Sciatic nerve (tissue), 2 donors: Measurements from ENCODE around the gene CDC5L. TPM values are rescaled to one million over a fixed set of nuclear protein-coding genes. Genes with fewer than 3 reads are reported as not detected.
A peak's percentile ranks its signal among the peaks of the same experiment; 100 is the strongest.

ENCODE experiments used
- ATAC-seq: fragments of 200-7000 bp; cut with Tn5 transposase; one replicate; pipeline ENCODE4 v1.9.1; 2020; ENCODE audit warnings: mild to moderate bottlenecking, moderate library complexity
- DNase-seq: peaks from one replicate; pipeline ENCODE4 v3.0.0-alpha.2; 2020; ENCODE audit warnings: low spot score
- intact Hi-C: fragments of 100-400 bp; cut with DNase I; formaldehyde crosslinking; loops from one replicate; pipeline ENCODE4 v1.14.2; 2022
- total RNA-seq: library from RNA; stranded (reverse); fragmentation: NEBNext Ultra II Directional; extraction: Animal tissue kit (Norgen Biotek cat#: 25700); gene quantifications from one replicate; pipeline ENCODE4 v1.2.1, GENCODE V29; 2021
- donor health status: DM: no; HTN: no; CAD: no.
- donor health status: DM: no; HTN: no; CAD: no.

Gene CDC5L
- total RNA-seq, 1 donor from 2014 or later: 20.3 TPM

DNA sequence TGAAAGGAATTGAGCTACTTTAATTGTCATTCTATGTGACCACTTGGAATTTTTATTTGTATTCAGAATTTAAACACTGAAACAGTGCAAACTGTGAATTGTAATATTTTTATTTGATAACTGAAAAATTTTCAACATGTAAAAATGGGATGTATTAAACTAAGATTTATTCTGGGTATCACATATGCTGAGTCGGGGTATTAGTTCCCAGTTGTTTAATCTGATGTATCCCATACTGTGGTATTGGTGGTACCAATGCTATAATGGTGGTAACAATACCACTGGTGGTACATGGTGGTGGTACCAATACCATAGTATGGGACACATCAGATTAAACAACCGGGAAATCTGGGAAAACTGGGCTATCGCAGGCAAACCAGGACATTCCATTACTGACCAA is 79.4 kb downstream of the CDC5L start:
- no peak for DNase-seq
- intact Hi-C loops: no loop called here
- no peak for ATAC-seq

DNA sequence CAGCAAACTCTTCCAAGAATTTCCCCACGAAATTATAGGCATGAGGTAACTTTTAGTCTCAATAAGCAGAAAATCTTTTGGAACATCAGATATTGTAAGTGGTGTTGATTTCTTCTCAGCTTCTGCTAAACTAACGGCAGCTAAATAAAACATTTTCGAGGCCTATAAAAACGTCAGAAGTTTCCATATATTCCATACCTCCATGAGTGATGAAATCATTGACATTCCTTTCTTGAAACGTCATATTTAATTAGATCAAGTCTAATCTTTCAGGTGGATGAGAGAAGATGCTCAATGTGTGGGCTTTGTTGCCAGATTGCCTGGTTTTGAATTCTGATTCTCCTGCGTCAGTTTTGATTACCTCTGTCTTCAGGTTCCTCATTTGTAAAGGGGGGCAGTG is 81.3 kb downstream of the CDC5L start:
- DNase-seq (no peak), ATAC-seq (no peak)
- intact Hi-C loops: no loop called here

DNA sequence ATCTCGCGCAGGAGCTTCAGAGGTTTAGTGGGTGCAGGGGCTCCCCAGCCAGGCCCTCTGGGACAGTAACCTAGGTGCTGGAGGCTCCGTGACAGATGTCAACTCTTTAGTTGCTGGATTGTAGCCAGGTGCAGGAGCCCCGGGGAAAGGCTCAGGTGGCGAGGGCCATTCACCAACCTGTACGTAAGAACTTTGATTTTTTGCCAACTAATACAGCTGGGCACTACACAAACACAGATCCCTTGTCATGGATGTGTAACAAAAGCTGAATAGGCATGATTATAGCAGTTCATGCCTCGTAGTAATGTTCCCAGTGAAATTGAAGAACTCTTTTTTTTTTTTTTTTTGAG is 82.6 kb downstream of the CDC5L start:
- DNase-seq (no peak), ATAC-seq (peak; percentile 18)
- intact Hi-C loops: no loop called here

DNA sequence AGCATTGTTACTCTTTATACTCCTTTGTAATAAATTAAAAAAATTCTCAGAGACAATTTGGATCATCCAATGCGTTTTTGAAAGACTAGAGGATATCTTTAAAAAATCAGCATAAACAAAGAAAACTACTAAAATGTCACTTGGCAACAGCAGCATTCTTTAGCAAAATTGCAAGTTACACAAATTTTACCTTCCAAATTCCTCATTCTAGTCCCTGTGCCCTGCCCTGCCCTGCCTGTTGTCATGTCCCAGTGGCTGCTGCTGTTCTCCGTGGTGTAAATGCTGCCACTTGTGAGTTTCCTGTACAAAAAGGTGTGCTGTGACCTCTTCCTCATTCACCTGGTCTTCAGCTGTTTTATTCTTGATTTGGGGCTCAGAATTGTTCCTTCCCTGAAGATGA is 83.2 kb downstream of the CDC5L start:
- no peak for ATAC-seq
- DNase-seq: no peak
- intact Hi-C loops: no loop called here

DNA sequence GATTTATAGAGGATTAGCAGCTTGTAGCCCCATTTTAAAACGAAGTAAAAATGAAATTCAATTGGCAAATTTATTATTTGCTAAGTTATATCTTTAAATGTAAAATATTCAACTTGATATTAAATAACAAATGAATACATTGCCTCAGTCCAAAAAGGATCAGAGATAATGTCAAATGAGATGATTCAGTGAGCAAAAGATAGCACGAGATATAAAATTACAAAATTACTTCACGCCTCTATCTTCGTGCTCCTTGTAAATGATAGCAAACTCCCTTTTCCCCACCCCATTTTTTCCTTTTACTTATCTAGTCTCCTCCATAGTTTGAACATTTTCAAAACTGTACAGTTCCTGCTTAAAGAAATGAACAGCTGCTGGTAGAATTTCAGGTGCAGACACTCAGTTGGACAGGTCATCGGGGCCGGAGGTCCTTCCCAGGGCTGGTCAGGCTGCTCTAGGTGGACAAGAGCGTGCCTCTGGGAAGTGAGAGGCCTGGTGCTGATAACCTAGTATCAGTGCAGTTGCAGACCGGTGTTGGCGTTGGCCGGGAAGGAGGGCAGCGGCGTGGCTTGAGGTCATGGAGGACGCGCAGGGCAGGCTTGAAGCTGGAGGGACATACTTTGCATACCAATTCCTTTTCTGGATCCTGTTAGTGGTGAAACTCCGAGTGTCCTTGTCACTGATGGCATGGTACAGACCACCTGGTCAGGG is 83.9 kb downstream of the CDC5L start:
- no peak for DNase-seq
- intact Hi-C loops: no loop called here
- no peak for ATAC-seq

DNA sequence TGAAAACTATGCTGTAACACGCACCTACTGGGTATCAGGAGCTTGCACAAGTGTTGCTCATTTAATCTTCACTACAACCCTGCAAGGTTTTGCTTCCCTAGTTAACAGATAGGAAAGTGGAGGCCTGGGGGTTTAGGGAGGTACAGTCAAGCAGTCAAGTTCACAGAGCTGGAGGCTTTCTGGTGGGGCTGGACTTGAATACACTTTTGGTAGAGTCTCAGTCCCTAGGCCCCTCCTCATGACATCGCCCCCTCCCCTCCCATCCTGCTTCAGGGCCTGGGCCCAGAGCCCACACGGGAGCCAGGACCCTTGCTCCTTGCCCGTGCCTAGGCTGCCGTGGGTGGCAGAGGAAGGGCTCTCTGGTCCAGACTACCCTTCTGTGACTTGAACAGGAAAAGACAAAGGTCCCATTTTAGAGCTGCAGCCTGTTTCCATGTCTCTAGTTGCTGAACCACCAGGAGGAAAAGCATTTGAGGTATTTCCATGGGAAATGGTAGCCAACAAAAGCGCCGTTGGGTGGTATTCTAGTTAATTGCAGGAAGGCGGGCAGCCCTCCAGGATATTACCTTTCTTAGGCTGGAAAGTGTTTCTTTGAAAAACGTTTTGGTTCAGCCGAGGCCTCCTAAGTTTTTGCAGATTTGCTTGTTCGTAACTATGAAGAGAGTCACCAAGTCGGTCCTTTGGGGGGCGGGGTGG is 84.9 kb downstream of the CDC5L start:
- no peak for DNase-seq
- intact Hi-C loops: no loop called here
- no peak for ATAC-seq

DNA sequence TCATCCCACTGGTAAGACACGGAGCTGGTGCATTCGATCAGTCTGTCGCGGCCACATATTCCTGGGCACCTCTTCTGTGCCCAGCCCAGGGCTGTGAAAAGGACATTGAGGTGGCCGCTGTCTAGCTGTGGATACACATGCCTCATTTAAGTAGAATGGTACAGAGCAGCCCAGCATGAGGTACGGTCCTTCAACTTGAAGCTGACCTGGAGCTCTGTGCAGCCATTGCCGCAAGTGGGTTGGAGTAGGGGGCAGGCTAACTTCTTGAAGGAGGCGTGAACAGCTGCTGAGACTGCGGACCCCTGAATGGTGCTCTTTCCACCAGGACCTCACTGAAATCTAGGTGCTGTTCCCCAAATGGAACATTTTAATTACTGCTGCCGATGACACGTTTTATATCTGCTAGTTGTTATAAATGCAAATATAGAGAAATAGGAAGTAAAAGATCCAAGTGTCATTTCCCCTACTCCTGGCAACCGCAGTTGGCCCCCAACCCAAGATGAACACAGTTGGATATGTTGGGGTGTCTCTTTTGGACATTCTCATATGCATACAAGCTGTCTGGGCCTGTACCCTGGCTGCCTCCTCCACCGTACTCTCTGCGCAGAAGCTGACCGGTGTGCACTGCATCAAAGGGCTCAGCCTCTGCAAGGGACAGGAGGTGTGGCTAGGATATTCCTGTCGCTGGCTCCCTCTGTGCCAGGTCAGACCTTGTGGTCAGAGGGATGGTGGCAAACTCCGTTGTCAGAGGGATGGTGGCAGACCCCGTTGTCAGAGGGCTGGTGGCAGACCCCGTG is 86.1 kb downstream of the CDC5L start:
- intact Hi-C loops: no loop called here
- ATAC-seq: no peak
- DNase-seq: no peak

DNA sequence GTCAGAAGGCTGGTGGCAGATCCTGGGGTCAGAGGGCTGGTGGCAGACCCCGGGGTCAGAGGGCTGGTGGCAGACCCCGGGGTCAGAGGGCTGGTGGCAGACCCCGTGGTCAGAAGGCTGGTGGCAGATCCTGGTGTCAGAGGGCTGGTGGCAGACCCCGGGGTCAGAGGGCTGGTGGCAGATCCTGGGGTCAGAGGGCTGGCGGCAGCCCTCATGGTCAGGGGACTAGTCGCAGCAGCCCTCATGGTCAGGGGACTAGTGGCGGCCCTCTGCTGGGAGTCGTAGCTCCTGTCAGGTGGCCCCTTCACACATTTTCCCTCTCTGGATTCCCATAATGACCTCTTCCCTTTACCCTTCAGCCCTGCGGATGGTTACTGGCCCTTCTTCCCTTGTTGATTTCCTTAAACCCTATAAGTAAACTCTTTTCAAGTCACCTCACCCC is 86.7 kb downstream of the CDC5L start:
- ATAC-seq: no peak
- intact Hi-C loops: no loop called here
- no peak for DNase-seq

DNA sequence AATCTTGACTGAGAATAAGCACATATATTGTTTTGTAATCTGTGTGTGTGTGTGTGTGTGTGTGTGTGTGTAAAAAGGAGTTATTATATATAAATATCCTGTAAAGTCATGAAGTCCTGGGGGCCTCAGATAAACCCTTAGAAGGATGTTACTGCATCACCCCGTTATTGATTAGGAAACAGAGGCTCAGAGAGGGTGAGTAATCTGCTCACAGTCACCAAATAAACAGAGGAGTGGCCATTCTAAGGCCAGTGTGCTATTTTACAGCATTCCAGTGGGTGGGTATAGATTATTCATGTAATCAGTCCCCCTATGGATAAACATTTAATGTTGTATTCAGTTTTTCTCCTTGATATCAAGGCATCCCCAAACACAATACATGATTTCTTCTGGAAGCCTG is 87.1 kb downstream of the CDC5L start:
- ATAC-seq: no peak
- no peak for DNase-seq
- intact Hi-C loops: no loop called here

DNA sequence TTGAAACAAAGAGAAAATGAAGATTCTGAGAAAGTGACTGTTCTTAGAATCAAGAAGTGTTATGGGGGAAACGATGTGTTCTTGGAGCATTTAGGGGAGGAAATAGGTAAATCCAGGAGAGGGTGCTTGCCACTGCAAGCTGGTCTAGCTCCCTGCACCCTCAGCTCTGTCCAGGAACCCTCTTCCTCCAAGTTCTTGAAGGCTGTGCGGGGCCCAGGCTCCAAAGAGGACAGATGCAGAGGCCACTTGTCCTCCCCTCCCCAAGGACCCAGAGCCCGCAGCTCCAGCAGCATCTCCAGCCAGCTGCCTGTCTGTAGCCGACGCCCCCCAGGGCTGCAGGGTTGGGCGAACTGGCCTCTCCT is 87.9 kb downstream of the CDC5L start:
- intact Hi-C loops: no loop called here
- no peak for DNase-seq
- peak; percentile 11 for ATAC-seq

DNA sequence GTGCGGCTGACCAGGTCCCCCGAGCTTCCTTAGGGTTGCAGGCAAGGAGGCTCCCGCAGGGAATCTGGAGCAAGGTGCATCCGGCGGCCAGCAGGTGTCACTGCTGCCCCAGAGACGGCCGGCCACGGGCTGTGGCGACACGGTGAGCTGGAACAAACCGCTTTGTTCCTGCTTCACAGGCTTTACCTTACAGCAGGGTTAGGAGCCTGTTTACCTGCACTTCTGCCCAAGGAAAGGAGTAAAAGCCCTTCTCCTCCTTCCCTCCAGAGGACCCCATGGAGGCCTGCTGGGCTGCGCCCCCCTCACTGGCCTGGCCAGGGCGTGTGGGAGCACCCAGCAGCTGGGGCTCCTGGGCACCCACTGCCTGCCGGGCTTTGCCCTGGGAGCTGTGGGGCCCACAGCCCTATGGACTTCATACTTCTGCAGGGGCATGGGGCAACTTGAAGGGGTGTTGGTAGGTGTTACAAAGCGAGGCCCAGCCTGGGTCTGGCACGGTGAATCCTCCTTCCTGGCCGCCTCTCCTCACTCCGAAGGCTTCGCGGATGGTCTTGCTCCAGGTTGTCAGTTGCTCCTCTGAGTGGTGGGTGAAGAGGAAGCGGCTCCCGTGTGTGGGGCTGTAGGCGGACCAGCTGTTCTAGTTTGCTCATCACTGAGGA is 88.4 kb downstream of the CDC5L start:
- ATAC-seq (peak; percentile 87), DNase-seq (peak; percentile 86)
- intact Hi-C loops: no loop called here

DNA sequence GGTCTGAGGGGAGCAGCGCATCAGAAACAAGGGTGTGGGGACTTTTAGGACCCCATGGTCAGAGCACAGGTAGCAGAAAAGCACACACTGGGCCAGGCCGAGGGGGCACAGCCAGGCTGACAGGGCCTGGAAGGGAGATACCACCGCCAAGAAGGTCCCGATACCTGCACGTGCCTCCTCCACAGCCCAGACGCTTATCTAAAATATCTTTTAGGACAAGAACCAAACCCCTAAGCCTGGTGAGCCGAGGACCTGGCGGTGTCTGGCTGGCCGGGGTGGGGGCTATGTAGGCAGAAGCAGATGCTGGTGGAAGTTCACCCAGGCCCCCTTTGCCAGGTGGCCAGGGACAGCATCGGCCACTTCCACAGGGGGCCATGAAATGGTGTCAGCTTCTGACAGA is 89.3 kb downstream of the CDC5L start:
- intact Hi-C loops: no loop called here
- no peak for DNase-seq
- no peak for ATAC-seq

DNA sequence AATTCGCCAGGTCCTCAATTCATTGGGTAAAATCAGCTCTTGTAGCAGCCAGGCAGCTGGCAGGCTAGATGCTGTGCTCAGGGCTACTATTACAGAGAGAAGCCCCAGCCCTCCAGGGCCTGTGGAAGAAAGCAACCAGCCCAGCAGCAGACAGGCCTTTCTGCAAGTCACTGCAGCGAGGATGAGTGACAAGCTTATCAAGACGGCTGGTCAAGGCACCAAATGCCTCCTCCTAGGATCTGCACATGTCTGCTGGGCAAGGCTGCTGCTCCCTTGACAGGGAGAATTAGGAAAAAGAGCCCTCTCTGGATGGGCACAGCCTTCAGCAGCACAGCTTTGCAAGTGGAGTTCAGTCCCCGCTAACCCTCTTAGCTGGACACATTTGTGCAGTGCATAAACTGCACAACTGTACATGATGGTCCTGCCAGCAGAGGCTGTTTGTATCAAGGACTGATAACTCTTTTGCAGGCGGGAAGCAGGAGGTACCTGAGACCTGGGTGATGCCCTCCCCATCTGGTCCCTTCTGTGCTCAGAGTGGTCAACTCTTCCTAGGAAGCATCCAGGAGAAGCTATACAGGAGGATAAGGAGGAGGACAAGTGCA is 89.9 kb downstream of the CDC5L start:
- no peak for ATAC-seq
- DNase-seq: no peak
- intact Hi-C loops: no loop called here

DNA sequence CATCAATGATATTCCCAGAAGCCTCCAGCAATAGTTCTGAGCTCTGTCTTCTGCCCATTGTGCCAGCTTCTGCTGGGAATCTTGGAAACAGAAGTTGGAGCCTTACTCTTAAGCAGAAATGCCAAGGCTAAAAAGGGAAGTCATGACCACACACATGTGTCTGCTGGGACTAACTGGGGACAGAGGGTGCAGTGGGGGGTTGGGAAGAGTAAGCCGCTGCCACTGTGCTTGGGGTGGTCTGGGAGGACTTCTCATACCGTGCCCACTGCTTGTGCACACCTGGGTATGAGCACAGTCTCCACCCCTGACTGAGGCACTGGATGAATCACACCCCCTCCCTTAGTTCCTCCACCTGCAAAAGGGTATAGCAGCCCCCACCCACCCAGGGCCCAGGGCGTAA is 90.7 kb downstream of the CDC5L start:
- DNase-seq: no peak
- intact Hi-C loops: no loop called here
- ATAC-seq: peak; percentile 18

DNA sequence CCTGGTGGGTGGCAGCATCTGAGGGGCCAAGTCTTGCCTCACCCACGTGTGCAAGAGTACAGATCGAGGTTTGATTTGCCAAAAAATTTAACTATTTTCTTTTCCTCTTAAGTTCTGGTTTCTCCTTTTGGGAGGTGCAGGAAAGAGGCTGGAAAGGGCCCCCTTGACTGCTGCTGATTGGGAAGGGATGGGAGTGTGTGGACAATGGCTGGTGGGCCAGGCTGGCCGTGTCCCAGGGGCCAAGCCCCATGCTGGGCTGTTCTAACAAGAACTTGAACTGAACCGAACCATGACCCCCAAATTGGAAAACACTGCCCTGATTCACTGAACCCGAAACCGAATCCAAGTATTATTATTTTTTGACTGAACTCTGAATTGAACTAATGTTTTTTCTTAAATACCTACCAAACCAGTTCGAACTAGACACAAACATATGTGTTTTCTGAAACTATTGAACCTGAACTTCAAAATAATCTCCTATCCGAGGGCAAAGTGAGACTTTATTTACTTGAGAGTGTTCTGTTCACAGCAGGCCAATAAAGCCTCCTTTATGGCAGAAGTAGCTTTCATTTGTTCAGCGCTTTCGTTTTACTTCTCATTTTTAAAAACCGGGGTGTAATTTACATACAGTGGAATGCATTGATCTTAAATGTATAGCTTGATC is 91.2 kb downstream of the CDC5L start:
- DNase-seq: no peak
- ATAC-seq: peak; percentile 32
- intact Hi-C loops: no loop called here

DNA sequence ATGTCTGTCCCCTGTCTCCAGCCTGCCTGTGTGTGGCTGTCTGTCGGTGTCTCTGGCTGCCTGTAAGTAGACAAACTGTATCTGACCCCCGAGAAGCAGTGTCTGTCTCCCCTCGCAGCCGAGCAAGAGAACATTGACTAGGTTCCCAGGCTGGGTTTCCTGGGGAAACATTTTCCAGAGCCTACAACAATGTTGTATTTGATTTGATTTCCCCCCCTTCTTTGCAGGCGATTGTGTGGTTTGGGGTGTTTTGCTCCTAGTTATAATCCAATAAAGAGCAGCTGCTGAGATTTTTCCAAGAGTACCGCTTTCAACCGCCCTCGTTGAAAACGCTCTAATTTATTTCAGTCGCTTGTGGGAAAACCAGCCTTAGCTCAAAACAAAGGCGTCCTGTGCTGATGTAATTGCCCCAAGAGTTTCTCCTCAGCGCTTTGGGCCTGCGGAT is 92.6 kb downstream of the CDC5L start:
- DNase-seq (no peak), ATAC-seq (peak; percentile 23)
- intact Hi-C loops: no loop called here

DNA sequence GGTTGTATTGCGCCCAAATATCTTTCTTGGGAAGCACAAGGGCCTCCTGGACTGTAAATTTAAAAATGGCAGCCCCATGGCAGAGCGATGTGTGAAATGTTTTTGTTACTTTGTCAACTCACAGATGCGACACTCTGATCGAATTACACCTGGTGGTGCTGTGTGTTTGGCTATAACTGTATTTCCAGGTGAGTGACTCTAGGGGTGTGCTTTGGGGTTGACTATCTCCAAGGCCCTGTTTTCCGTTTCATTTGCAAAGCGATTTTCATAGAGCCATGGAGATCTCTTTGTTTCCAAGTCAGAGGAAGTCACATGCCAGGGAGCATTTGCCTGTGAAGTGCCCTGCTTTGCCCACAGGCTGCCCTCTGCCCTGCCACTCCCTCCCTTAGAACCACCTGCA is 93.5 kb downstream of the CDC5L start:
- DNase-seq: no peak
- intact Hi-C loops: no loop called here
- ATAC-seq: no peak

DNA sequence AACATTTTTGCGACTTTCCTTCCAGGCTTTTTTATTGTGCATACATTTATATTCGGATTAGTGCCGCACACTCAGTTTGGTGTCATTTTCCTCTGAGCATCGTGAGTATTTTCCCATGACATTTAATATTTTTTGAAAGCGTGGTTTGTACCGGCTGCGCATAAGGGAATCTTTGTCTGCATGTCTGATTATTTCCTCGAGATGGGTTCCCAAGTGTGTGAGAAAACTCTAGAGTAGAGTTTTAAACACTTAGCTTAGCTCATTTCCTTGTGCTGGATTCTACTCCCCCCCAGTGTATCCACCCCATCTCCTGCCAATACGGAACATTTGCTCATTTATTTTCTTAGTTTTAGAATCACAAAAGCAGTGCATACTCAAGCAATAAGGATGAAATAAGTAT is 94.3 kb downstream of the CDC5L start:
- ATAC-seq: peak; percentile 51
- intact Hi-C loops: no loop called here
- DNase-seq: no peak
